Endothelial cell (in vitro differentiated cells): Measurements from ENCODE around the gene KEL. TPM values are rescaled to one million over a fixed set of nuclear protein-coding genes. Genes with fewer than 3 reads are reported as not detected.

Source experiments
- DNase-seq: peaks from one replicate; pipeline ENCODE4 v3.0.0; 2021; ENCODE audit warnings: low spot score
- H3K27ac Mint-ChIP-seq: one replicate; pipeline ENCODE4 v1.8.0; 2021; ENCODE audit warnings: mixed read lengths, inconsistent platforms; ENCODE audit not compliant: unreplicated experiment
- H3K27me3 Mint-ChIP-seq: one replicate; pipeline ENCODE4 v1.8.0; 2021; ENCODE audit warnings: mild to moderate bottlenecking, moderate library complexity, mixed read lengths, inconsistent platforms; ENCODE audit not compliant: unreplicated experiment
- H3K36me3 Mint-ChIP-seq: one replicate; pipeline ENCODE4 v1.8.0; 2021; ENCODE audit warnings: mild to moderate bottlenecking, low read depth, mixed read lengths, inconsistent platforms; ENCODE audit not compliant: unreplicated experiment
- H3K4me1 Mint-ChIP-seq: one replicate; pipeline ENCODE4 v1.8.0; 2021; ENCODE audit warnings: mild to moderate bottlenecking, mixed read lengths, inconsistent platforms; ENCODE audit not compliant: unreplicated experiment
- H3K4me3 Mint-ChIP-seq: one replicate; pipeline ENCODE4 v1.8.0; 2021; ENCODE audit warnings: mild to moderate bottlenecking, mixed read lengths, inconsistent platforms; ENCODE audit not compliant: unreplicated experiment
- H3K9me3 Mint-ChIP-seq: one replicate; pipeline ENCODE4 v1.8.0; 2021; ENCODE audit warnings: mixed read lengths, inconsistent platforms; ENCODE audit not compliant: unreplicated experiment
- CTCF ChIP-seq: fragments of 200-600 bp; sonication (generic); IDR thresholded peaks from one replicate; pipeline ENCODE4 v1.5.0; 2021; ENCODE audit warnings: antibody characterized with exemption; ENCODE audit not compliant: unreplicated experiment
- total RNA-seq: library from RNA; stranded (reverse); fragmentation: NEBNext Ultra II Directional; extraction: Animal tissue kit (Norgen Biotek cat#: 25700); gene quantifications from one replicate; pipeline ENCODE4 v1.2.1, GENCODE V29; 2021; ENCODE audit not compliant: unreplicated experiment

KEL gene
- total RNA-seq, 1 donor from 2014 or later = 0.74 TPM

GRCh38 chr7:142904128-142904527, 58.0 kb downstream of the KEL start:
- TF ChIP-seq CTCF = no peak
- Mint-ChIP-seq H3K27me3 (peaks cover 2% of the 10 kb centered on the region), H3K4me3 (no peak overlapping the region), H3K36me3 (no peaks in the 10 kb centered on the region), H3K4me1 (no peaks in the 10 kb centered on the region), H3K27ac (no peak overlapping the region), H3K9me3 (no peaks in the 10 kb centered on the region)
- no peak for DNase-seq

DNA sequence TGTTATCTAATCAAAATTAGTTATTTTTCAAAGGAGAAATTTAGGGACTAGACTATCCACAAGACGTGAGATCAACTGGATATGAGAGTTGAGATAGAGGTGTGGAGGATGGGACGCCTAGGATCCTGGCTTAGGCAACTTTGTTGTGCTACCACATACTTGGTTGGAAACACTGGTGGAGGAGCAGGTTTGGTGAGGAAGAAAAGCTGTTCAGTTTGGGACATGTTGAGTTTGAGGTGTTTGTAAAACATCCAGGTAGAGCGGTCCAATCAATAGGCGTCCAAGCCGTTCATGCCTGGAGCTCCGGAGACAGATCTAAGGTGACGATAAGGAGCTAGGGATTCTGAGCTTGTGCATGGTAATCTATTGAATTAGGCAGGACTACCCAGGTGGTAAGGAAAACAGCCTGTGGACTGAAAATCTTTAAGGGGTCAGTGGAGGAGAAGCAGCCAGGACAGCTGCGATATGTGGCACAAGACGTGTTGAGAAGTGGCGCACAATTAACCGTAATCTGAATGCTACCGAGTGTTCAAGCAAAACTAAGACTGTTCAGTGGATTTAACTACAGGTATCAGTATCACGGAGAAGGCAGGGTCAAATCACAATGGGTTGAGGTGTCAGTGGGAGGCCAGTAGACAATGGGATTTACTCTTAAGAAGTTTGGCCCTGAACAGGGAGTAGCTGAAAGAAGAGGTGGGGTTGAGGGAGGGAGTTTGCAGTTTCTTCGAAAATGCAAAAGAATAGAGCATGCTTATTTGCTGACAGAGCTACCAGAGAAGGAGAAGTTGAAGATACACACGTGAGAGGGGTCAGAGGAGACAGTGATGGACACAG, 60.5 kb downstream of the KEL start:
- Mint-ChIP-seq H3K4me3 (no peak overlapping the region), H3K4me1 (no peaks in the 10 kb centered on the region), H3K27me3 (peaks cover 6% of the 10 kb centered on the region), H3K9me3 (no peaks in the 10 kb centered on the region), H3K27ac (no peak overlapping the region), H3K36me3 (no peaks in the 10 kb centered on the region)
- no peak for TF ChIP-seq CTCF
- DNase-seq = no peak

DNA sequence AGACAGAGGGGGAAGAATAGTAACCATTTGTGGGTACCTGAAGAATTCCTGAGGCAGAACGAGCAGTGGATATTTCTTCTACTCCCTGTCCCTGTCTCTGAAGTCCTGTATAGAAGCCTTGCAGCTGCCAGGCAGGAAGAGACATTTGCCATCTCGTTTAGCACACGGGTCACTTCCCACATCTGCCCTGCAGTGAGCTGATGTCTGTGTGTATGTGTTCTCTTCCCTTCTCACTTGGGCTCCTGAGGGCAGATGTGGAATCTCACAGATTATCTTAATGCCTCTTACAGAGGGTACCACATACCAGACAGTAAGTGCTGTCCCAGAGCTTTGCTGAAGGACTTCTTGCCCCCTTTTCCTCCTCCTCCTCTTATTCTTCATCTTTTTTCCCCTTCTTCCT, 62.5 kb downstream of the KEL start:
- Mint-ChIP-seq H3K36me3 (no peaks in the 10 kb centered on the region), H3K27ac (no peak overlapping the region), H3K27me3 (peaks cover 9% of the 10 kb centered on the region), H3K9me3 (no peaks in the 10 kb centered on the region), H3K4me3 (no peak overlapping the region), H3K4me1 (peaks cover 6% of the 10 kb centered on the region)
- TF ChIP-seq CTCF = no peak
- DNase-seq = no peak

- no peak for DNase-seq
- peaks cover 9% of the 10 kb centered on the region for H3K27me3 Mint-ChIP-seq
- no peaks in the 10 kb centered on the region for H3K36me3 Mint-ChIP-seq
- H3K9me3 Mint-ChIP-seq = no peaks in the 10 kb centered on the region
- no peak overlapping the region for H3K4me3 Mint-ChIP-seq
- no peak for TF ChIP-seq CTCF
- peaks cover 6% of the 10 kb centered on the region for H3K4me1 Mint-ChIP-seq
- H3K27ac Mint-ChIP-seq = no peak overlapping the region
Observed at GRCh38 chr7:142898377-142899170, 63.6 kb downstream of the KEL start.

DNA sequence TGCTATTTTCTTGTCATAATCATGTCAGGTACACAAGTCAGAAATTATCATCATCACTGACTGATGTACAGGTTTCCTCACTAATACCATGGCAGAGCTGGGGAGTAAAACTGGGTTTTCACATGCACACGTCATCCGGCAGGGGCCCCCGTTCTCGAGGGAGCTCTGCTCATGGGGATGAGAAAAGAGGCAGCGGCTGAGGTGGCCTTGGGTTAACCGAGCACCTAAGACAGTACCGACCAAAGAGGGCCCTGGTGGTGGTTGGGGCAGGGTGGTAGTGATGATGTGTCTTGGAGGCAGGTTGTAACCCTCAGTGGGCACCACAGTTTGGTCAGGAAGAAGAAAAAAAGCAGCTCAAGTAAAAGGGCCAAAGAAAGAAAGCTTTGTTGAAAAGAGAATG, 64.5 kb downstream of the KEL start:
- DNase-seq = no peak
- no peak overlapping the region for H3K27ac Mint-ChIP-seq
- no peak overlapping the region for H3K4me3 Mint-ChIP-seq
- H3K36me3 Mint-ChIP-seq = no peaks in the 10 kb centered on the region
- no peak for TF ChIP-seq CTCF
- no peaks in the 10 kb centered on the region for H3K9me3 Mint-ChIP-seq
- H3K4me1 Mint-ChIP-seq = peaks cover 6% of the 10 kb centered on the region
- peaks cover 13% of the 10 kb centered on the region for H3K27me3 Mint-ChIP-seq
